Keratinocyte (primary cell): ENCODE data around the gene PANK1.

Experiments
- CTCF ChIP-seq, 3 experiments: IDR thresholded peaks in 1 of 3; conservative IDR thresholded peaks in 1 of 3; optimal IDR thresholded peaks in 1 of 3; 2 replicates in 2 of 3; 3 replicates in 1 of 3; pipeline versions ENCODE3 to v1.5.1; 2011; ENCODE audit warnings: low read length in 3 of 3, mild to moderate bottlenecking in 3 of 3, moderate library complexity in 2 of 3, control low read depth in 1 of 3, inconsistent platforms in 1 of 3; ENCODE audit not compliant: insufficient read depth in 2 of 3; ENCODE audit errors: extremely low read depth in 1 of 3
- EZH2 ChIP-seq: IDR thresholded peaks from one replicate; pipeline ENCODE4 v1.6.1; 2012; ENCODE audit warnings: inconsistent platforms, mild to moderate bottlenecking, low read length, moderate library complexity

GRCh38 chr10:89591796-89592271, 53.2 kb downstream of the PANK1 start:
- TF ChIP-seq CTCF (optimal IDR thresholded peaks at IDR 0.05 in 1 of 3, IDR thresholded peaks at IDR 0.05 in 1 of 3, conservative IDR thresholded peaks at IDR 0.05 in 1 of 3; ENCODE audit: extremely low read depth in 1 of 3, insufficient read depth in 2 of 3, low read length in 3 of 3): no peak
- TF ChIP-seq EZH2: no peak
